Calu3 (cell line): ENCODE results near the gene NWD2. TPM values are rescaled to one million over a fixed set of nuclear protein-coding genes. Genes with fewer than 3 reads are reported as not detected.

Experiments used
- BruUV-seq: library from RNA; stranded (reverse); fragments of 400-500 nt; replicated peaks from 2 replicates; lab custom pipeline; 2021; lab: Mats Ljungman, UMichigan
- CTCF ChIA-PET: fragments of 300-600 bp; sonication (Branson Sonifier 250); formaldehyde crosslinking; loops from one replicate; lab custom pipeline; 2022; ENCODE audit warnings: antibody characterized with exemption; lab: Charles Lee
- DNase-seq: peaks from one replicate; pipeline ENCODE4 v3.0.0; 2022
- H3K27ac Mint-ChIP-seq: one replicate; pipeline ENCODE4 v1.8.0; 2022; ENCODE audit warnings: mixed read lengths; ENCODE audit not compliant: unreplicated experiment
- H3K27me3 Mint-ChIP-seq: one replicate; pipeline ENCODE4 v1.8.0; 2022; ENCODE audit warnings: mixed read lengths; ENCODE audit not compliant: unreplicated experiment
- H3K36me3 Mint-ChIP-seq: one replicate; pipeline ENCODE4 v1.8.0; 2022; ENCODE audit warnings: mild to moderate bottlenecking, moderate library complexity, mixed read lengths; ENCODE audit not compliant: insufficient read depth, unreplicated experiment
- H3K4me1 Mint-ChIP-seq: one replicate; pipeline ENCODE4 v1.8.0; 2022; ENCODE audit warnings: mild to moderate bottlenecking, low read depth, mixed read lengths; ENCODE audit not compliant: unreplicated experiment
- H3K4me3 Mint-ChIP-seq: one replicate; pipeline ENCODE4 v1.8.0; 2022; ENCODE audit warnings: mild to moderate bottlenecking, low read depth, moderate library complexity, mixed read lengths; ENCODE audit not compliant: unreplicated experiment
- H3K9me3 Mint-ChIP-seq: one replicate; pipeline ENCODE4 v1.8.0; 2022; ENCODE audit warnings: low read depth, mixed read lengths; ENCODE audit not compliant: unreplicated experiment
- intact Hi-C: fragments of 100-400 bp; cut with micrococcal nuclease; formaldehyde crosslinking; loops from one replicate; pipeline ENCODE4 v1.10.0; 2022; ENCODE audit not compliant: unreplicated experiment
- total RNA-seq: library from RNA; stranded (reverse); gene quantifications from 2 replicates; pipeline ENCODE4 v1.2.3, GENCODE V29; 2022
- TF ChIP-seq, protein P1 (sequence below): fragments of 200-600 bp; IDR thresholded peaks from one replicate; pipeline ENCODE4 v1.8.0; 2022; ENCODE audit warnings: antibody characterized with exemption; ENCODE audit not compliant: unreplicated experiment

The NWD2 gene
- total RNA-seq, 1 experiment from 2014 or later: 1.4 TPM

DNA sequence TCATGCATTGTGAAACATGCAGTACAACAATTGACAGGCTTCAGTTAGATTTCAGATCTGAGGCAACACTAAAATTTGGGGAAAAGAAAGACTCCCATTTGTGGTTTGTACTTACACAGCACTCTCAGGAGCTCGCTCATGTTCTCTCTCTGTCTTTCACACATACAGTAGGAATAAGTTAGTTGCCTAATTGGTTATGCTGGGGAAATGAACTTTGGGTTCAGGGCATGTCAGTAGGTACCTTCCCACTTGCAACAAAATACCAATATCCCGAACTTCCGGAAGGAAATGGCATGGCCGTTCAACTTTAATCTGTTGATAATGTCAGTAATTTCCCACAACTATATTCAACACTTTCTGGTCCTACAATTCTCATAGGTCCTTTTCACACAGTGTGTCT, 223.3 kb downstream of the NWD2 start:
- Mint-ChIP-seq H3K4me1 (peaks cover 45% of the 10 kb centered on the region), H3K4me3 (no peak overlapping the region), H3K9me3 (no peaks in the 10 kb centered on the region), H3K36me3 (peaks cover 32% of the 10 kb centered on the region), H3K27me3 (no peaks in the 10 kb centered on the region), H3K27ac (peak overlapping the region; percentile 61)
- TF ChIP-seq, protein P1, sequence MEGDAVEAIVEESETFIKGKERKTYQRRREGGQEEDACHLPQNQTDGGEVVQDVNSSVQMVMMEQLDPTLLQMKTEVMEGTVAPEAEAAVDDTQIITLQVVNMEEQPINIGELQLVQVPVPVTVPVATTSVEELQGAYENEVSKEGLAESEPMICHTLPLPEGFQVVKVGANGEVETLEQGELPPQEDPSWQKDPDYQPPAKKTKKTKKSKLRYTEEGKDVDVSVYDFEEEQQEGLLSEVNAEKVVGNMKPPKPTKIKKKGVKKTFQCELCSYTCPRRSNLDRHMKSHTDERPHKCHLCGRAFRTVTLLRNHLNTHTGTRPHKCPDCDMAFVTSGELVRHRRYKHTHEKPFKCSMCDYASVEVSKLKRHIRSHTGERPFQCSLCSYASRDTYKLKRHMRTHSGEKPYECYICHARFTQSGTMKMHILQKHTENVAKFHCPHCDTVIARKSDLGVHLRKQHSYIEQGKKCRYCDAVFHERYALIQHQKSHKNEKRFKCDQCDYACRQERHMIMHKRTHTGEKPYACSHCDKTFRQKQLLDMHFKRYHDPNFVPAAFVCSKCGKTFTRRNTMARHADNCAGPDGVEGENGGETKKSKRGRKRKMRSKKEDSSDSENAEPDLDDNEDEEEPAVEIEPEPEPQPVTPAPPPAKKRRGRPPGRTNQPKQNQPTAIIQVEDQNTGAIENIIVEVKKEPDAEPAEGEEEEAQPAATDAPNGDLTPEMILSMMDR: no peak
- intact Hi-C loops: no loop called here
- CTCF ChIA-PET: no interaction called here
- no peak for DNase-seq
- BruUV-seq: no TSS peak

DNA sequence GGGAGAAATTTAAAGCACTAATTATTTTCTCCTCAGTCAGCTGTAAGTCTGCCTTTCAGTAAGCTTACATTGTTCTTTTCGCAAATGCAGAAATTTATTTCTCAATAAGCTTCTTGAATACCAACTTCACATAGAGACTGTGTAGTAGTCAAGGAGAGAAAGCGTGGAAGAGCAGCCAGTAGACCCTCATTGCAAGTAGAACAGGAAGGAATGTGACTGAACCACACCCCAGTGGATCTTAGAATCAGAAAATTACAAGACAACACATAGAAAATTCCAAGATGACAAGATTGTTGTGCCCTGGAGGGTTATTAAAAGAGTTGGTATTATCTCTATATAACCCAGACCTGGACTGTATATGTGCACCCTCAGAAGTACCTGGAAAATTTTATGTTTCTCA, 224.7 kb downstream of the NWD2 start:
- H3K4me1 Mint-ChIP-seq: peaks cover 60% of the 10 kb centered on the region
- intact Hi-C loops: no loop called here
- no peaks in the 10 kb centered on the region for H3K9me3 Mint-ChIP-seq
- H3K27ac Mint-ChIP-seq: peak overlapping the region; percentile 77
- TF ChIP-seq, protein P1: no peak
- peak overlapping the region; percentile 19 for H3K4me3 Mint-ChIP-seq
- peaks cover 29% of the 10 kb centered on the region for H3K36me3 Mint-ChIP-seq
- BruUV-seq: no TSS peak
- CTCF ChIA-PET: interaction anchor here (0.9 to 1.5 kb wide), 2 partner anchors 16 to 21 kb away, joined by 3 to 4 read pairs; a partner anchor contains a TSS
- no peaks in the 10 kb centered on the region for H3K27me3 Mint-ChIP-seq
- DNase-seq: no peak

DNA sequence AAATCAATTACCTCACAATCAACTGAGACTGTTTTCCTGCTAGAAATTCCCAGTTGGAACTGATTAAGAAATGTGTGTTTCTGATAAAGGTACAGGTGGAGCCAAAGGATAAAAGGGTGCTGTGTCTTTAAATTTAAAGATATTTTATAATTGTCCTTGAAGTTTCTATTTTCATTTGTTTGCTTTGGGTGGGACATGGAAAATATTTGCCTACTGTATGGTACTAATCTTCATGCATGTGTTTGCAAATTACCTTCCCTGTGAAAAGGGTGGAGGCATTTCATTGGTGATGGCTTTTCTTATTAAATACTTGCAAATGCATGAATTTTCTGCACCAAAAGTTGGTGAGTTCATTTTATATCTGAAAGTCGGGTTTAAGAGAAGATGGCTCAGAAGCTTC, 225.7 kb downstream of the NWD2 start:
- Mint-ChIP-seq H3K4me1 (peaks cover 52% of the 10 kb centered on the region), H3K36me3 (peaks cover 24% of the 10 kb centered on the region), H3K27ac (peak overlapping the region; percentile 77), H3K27me3 (no peaks in the 10 kb centered on the region), H3K9me3 (no peaks in the 10 kb centered on the region), H3K4me3 (peak overlapping the region; percentile 19)
- BruUV-seq: no TSS peak
- CTCF ChIA-PET: interaction anchor here (0.9 to 1.5 kb wide), 3 partner anchors 13 to 20 kb away, joined by 3 to 4 read pairs (median 3); a partner anchor contains a TSS
- TF ChIP-seq, protein P1: no peak
- intact Hi-C loops: loop anchor here (2.0 kb wide), 1 partner anchor 13 kb away; no protein-coding TSS in a partner anchor
- DNase-seq: no peak

DNA sequence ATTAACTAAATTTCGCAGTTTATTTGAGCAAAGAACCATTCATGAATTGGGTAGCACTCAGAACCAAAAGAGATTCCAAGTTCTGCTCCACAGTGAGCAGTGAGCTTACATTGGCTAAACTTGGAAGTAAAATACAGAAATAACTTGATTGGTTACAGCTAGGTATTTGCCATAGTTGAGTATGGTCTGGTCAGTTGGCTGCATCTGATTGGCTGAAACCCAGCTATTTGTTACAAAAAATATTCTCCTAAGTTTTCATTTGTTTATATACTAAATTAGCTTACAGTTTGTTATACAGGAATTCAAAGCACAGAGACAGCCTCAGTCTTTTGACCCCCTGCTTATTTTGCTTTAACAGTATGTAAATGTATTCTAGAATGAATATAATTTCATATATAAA, 226.6 kb downstream of the NWD2 start:
- peak overlapping the region; percentile 77 for H3K27ac Mint-ChIP-seq
- no peak overlapping the region for H3K4me3 Mint-ChIP-seq
- no peaks in the 10 kb centered on the region for H3K9me3 Mint-ChIP-seq
- no TSS peak for BruUV-seq
- H3K4me1 Mint-ChIP-seq: peaks cover 52% of the 10 kb centered on the region
- CTCF ChIA-PET: interaction anchor here (1.1 to 1.2 kb wide), 2 partner anchors 14 to 18 kb away, joined by 3 to 4 read pairs; a partner anchor contains a TSS
- TF ChIP-seq, protein P1: no peak
- H3K36me3 Mint-ChIP-seq: peaks cover 24% of the 10 kb centered on the region
- intact Hi-C loops: loop anchor here (2.0 kb wide), 1 partner anchor 14 kb away; no protein-coding TSS in a partner anchor
- DNase-seq: no peak
- no peaks in the 10 kb centered on the region for H3K27me3 Mint-ChIP-seq
